GM18520 (cell line): ENCODE data around the gene CTSH.

Experiments
- ATAC-seq: cut with Tn5 transposase; IDR thresholded peaks from one replicate; pipeline ENCODE4 v1.9.1; 2021; ENCODE audit not compliant: unreplicated experiment

CTSH gene

GRCh38 chr15:78944669-78945407 lies at the start of gene CTSH:
Gene CTSH, minus strand, starts transcription at chr15:78945046. Its CDS starts 65 bp downstream, at chr15:78944981.
- peak; percentile 57 for ATAC-seq

- ATAC-seq: no peak
Observed at GRCh38 chr15:78993931-78994530, 49.2 kb upstream of the CTSH start.

GRCh38 chr15:78993257-78993930 lies 48.5 kb upstream of the CTSH start:
- no peak for ATAC-seq

GRCh38 chr15:78992416-78993256 lies 47.8 kb upstream of the CTSH start:
- no peak for ATAC-seq

GRCh38 chr15:78991879-78992278 lies 47.0 kb upstream of the CTSH start:
- ATAC-seq: no peak

GRCh38 chr15:78991476-78991875 lies 46.6 kb upstream of the CTSH start:
- no peak for ATAC-seq

GRCh38 chr15:78990278-78990677 lies 45.4 kb upstream of the CTSH start:
- no peak for ATAC-seq

- ATAC-seq: no peak
Observed at GRCh38 chr15:78989701-78990240, 44.9 kb upstream of the CTSH start.

GRCh38 chr15:78988361-78988911 lies 43.6 kb upstream of the CTSH start:
- ATAC-seq: no peak

GRCh38 chr15:78987556-78988360 lies 42.9 kb upstream of the CTSH start:
- ATAC-seq: no peak

GRCh38 chr15:78985859-78986475 lies 41.1 kb upstream of the CTSH start:
- no peak for ATAC-seq

- ATAC-seq: no peak
Observed at GRCh38 chr15:78984041-78984440, 39.2 kb upstream of the CTSH start.

GRCh38 chr15:78983146-78983918 lies 38.5 kb upstream of the CTSH start:
- ATAC-seq: no peak

GRCh38 chr15:78982736-78983135 lies 37.9 kb upstream of the CTSH start:
- ATAC-seq: no peak

- no peak for ATAC-seq
Observed at GRCh38 chr15:78981532-78982313, 36.9 kb upstream of the CTSH start.

- ATAC-seq: no peak
Observed at GRCh38 chr15:78979456-78980320, 34.8 kb upstream of the CTSH start.

- no peak for ATAC-seq
Observed at GRCh38 chr15:78978601-78979179, 33.8 kb upstream of the CTSH start.
